Stimulated activated CD4-positive, alpha-beta T cell treated with anti-CD3 and anti-CD28 coated beads, Interleukin-2, amount 100 ng/mL, for 48 hours (primary cell): ENCODE data around the gene FRAS1.
"Not testable (repeated sequence)": the region's sequence is repeated elsewhere in the genome, so short reads cannot be mapped to it uniquely, and the experiment has no call there.

Experiments
- DNase-seq, 2 donors: peaks; one replicate each; pipeline ENCODE4 v3.0.0-alpha.2; 2020

The FRAS1 gene

DNA sequence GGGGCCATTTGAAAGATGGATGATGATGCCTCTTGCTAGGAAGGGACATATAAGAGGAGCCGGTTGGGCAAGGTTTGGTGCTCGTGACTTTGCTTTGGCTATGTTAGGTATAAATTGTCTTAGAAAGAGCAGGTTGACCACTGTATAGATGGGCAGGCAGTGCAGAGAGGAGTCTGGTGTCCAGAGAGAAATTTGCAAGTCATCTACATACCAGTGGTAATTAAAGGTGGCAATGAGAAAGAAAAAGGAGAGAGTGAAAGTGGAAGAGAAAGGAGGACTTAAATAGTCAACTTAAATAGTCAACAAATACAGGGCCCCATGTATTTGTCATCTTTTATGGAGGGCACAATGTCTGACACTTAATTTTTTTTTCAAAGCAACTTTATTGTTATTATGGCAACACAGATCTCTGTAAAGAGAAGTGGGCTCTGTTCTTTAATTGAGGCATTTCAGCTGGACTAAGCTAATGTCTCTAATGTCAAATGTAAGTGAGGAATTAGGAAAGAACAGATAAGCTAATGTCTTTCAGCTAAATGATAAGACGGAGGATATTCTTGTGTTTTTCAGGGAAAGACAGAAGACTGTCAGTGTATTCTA lies 419.1 kb downstream of the FRAS1 start:
- DNase-seq: no peak

DNA sequence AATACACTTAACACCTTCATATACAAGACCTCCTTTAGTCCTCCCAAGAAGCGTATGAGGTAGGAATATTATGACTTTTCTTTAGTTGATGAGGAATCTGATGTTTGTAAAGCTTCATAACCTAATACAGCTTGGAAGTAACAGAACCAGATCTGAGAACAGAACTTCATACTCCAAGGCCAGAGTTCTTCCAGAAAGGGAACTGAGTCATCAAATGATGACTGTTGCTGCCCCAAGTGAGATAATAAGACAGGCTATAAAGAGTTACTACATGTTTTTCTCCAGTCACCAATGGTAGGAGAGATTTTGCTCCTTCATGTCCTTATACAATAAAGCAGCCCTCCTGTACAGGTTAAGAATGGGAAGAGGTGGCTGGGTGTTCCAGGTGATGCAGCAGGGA lies 420.2 kb downstream of the FRAS1 start:
- DNase-seq: no peak

- DNase-seq: no peak
These were observed 421.4 kb downstream of the FRAS1 start for GRCh38 chr4:78478523-78478922.

GRCh38 chr4:78480286-78480685 lies 423.2 kb downstream of the FRAS1 start:
- no peak for DNase-seq

DNA sequence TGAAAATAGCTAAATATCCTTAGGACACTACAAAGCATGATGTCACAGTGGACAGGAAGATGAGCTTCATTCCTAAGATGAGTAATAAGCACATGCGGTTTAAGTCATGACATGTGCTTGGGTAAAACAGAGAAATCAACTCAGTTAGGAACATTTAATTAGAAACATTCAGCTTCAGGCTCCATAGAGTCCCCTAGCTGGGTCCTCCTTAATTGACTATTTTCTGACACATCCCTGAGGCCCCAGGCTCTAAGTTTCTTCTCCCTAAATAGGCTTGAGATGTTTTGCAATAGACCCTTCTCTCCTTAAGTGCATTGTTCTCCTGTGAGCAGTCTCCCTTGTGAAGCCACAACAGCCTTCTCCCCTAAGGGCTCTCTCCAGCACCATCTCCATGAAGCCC lies 424.1 kb downstream of the FRAS1 start:
- DNase-seq: no peak

GRCh38 chr4:78482281-78482680 lies 425.2 kb downstream of the FRAS1 start:
- DNase-seq: no peak

DNA sequence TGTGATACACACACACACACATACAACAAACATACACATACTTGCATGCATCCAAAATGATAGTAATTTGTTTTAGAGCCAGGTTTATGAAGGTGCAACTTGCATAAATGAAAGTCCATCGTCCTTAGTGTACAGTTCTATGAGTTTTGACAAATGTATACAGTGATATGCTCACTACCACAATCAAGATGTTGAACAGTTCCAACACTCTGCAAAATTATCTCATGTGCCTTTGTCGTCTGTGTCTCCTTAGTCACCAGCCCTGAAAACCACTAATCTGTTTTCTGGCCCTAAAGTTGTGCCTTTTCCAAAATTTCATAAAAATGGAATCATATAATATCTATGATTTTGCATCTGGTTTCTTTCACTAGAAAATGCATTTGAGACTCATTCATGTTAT lies 426.7 kb downstream of the FRAS1 start:
- DNase-seq: no peak

DNA sequence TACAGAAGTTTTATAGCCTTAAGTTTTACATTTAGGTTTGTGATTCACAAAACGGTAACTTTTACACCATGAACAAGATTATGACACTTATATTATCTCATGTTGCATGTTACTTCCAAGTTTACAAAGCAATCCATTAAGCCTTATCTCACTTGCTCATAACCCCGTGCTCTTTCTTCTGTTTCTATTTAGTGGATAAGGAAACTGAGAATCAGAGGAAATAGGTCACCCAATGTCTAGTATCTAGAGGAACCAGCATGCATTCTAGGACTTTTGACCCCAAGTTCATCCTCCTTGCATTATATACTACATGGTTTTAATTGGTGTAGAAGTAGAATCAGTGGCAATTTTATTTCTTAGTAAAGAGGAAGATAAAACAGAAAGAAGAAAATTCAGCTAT lies 427.5 kb downstream of the FRAS1 start:
- no peak for DNase-seq

GRCh38 chr4:78493731-78494130 lies 436.6 kb downstream of the FRAS1 start:
- DNase-seq: no peak

- no peak for DNase-seq
These were observed 439.0 kb downstream of the FRAS1 start for GRCh38 chr4:78496021-78496643.

- DNase-seq: not testable (repeated sequence)
These were observed 449.1 kb downstream of the FRAS1 start for GRCh38 chr4:78506260-78506659.

DNA sequence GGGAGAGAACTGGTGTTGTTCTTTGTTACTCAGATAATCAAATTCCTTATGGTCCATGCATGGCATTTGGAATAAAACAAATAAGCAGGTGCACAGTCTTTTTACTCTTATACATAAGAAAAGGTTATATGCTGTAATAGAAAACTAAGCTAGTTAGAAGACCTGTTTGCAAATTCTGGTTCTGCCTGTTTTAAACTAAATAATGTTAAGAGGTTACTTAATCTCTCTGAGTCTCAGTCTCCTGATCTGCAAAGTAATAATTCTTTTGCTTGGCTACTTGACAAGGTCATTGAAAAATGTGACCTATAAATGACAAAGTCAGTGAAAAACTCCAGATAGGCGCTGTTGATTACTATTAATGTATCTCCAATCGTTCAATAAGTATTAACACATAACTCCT lies 451.9 kb downstream of the FRAS1 start:
- no peak for DNase-seq

GRCh38 chr4:78510108-78510507 lies 453.0 kb downstream of the FRAS1 start:
- no peak for DNase-seq

DNA sequence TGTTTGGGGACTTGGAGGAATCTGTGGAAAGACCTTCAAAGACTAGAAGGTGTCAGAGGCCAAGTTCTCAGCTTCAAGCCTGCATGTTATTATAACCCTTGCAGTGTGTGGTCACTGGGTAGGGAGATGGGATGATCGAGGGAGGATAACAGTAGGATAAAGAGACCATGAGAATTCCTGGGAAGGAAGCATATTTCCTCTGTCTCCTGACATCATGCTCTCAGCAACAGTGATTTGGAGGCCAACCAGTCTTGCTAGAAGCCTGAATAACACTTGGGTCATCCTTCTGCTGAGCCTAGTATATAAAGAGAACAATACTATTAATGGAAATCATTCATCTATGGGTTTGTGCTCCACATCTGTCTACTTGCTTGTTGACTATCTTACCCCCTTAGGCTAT lies 453.6 kb downstream of the FRAS1 start:
- no peak for DNase-seq

- DNase-seq: no peak
These were observed 455.3 kb downstream of the FRAS1 start for GRCh38 chr4:78512357-78512920.

DNA sequence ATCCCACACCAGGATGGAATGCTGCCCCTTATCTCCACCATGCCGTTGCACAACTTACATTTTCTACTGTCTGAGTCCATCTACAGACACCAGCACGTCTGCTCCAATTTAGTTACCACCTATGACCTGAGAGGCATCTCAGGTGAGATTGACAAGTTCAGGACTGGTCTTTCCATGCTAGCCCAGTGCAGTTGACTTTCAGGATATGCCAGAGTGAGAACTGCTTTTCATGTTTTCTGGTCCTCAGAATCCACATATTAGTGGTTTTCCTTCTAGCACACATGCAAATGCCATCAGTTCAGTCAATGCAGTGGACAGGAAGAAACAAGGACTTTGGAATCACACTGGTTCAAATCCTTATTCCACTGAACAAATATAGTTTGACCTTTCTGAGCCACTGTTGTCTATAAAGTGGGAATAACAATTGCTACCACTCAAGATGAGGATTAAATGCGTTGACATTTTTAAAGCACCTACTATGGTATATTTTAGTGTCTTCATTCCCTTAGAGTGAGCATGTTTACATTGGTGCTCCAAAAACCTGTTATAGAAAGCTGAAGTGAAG lies 456.4 kb downstream of the FRAS1 start:
- DNase-seq: no peak

DNA sequence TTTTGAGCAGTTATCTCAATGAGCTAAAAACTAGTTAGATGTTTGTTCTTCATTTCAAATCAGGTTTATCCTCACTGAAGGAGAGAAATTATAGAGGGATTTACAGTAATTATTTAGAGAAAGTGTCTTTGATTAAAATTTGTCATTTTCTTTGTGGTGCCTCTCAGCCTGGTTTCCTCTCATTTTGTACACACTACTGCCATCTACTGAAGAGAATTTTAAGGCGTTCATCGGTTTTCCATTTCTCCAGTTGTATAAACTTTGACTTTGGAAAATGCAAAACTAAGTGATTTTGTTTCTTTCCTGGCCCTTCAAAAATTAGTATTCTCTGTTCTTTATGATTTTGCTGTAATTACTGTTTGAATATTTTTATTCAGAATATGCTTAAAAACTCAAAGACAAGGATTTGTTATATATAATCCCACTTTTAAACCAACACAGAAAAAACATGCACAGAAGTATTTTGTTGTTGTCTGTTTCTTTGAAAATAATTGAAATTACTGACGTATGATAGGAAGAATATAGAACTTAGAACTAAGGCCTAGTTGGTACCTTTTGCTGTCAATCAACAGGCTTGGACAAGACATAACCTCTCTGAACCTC lies 460.0 kb downstream of the FRAS1 start:
- DNase-seq: no peak

DNA sequence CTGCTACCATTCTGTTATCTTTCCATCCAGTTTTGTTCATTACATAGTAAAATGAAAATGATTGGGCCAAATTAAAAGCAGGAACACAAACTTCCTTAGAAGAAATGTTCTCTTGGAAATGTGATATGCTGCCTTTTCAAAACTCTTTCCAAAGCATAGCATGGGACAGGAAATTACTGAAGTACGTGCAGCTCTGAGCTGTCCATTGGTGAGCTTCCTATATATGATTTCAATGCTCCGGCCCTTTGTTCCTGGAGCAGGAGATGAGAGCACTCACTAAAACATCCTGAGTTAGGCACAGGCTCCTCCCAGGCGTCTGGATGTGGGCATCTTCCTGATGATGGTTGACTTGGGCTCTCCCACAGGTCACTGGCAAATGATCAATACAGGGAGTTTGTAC lies 461.4 kb downstream of the FRAS1 start:
- DNase-seq: no peak

DNA sequence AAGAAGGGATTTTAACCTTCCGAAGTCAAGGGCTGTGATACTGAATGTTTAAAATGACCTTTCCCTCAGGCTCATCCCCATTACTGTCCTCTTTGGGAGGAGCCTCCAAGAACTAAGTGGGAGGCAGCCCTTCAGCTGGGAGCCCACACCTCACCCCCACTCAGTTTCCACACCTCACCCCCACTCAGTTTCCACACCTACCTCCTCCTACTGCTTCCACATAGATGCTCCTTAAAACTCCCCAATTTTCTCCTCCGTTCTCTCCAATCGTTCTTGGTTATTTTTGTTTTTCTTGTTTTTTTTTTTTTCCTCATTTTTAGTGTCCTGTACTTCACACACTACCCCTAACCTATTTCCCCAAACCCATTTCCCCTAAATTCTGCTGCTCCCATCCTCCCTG lies 462.8 kb downstream of the FRAS1 start:
- no peak for DNase-seq

GRCh38 chr4:78520808-78521226 lies 463.7 kb downstream of the FRAS1 start:
- DNase-seq: no peak

DNA sequence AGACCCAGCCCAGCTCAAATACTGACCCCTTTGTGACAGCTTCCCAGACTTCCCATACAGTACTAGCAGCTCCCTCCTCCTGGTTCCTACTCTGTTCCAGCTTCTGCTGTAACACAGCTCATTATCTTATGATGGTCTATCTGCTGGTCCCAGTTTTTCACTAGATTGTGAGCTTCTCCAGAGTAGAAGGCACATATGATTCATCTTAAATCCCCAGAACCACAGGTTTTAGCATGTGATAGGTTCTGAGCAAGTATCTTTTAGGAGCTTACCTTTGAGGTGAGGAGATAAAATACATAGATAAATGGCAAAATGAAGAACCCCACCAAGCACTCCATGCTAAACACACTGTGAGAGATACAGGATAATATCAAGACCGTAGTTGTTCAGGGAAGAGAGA lies 466.9 kb downstream of the FRAS1 start:
- DNase-seq: no peak

GRCh38 chr4:78525559-78525958 lies 468.4 kb downstream of the FRAS1 start:
- DNase-seq: no peak

DNA sequence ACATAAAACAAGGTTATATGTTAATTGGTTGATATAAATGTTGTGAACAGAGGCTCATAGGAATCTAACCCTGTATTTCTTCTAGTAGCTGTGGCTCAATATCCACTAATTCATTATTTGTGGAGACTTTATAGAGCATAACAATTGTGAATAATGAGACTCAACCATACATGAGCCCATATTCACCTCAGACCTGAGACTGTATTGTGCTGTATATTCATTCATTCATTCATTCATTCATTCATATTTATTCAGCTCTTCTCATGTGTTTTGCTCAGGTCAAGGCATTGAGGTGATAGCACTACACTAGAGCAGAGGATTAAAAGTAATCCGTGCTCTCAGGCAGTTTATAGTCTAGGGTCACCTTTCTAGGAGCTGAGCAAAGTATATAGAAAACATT lies 470.0 kb downstream of the FRAS1 start:
- no peak for DNase-seq

GRCh38 chr4:78527555-78527954 lies 470.4 kb downstream of the FRAS1 start:
- no peak for DNase-seq
